H1 (cell line): ENCODE data around the gene TESMIN. TPM values are rescaled to one million over a fixed set of nuclear protein-coding genes. Genes with fewer than 3 reads are reported as not detected.

Experiments
- ATF3 ChIP-seq: IDR thresholded peaks from 2 replicates; pipeline ENCODE4 v1.6.1; 2011; ENCODE audit warnings: low read depth, mild to moderate bottlenecking, low read length; ENCODE audit not compliant: insufficient read depth
- CBX5 ChIP-seq: fragments of 300-800, 300-1000 bp; sonication (generic); IDR thresholded peaks from 2 replicates; pipeline ENCODE4 v1.7.1; 2016; ENCODE audit warnings: antibody characterized with exemption, low read length, low read depth
- CHD2 ChIP-seq: IDR thresholded peaks from 2 replicates; pipeline ENCODE4 v1.6.1; 2012; ENCODE audit warnings: low read length, improper control_type of control experiment
- CHD7 ChIP-seq: fragments of 300-600 bp; sonication (generic); IDR thresholded peaks from 2 replicates; pipeline ENCODE4 v1.7.1; 2012; ENCODE audit warnings: low read length, moderate library complexity, mild to moderate bottlenecking, inconsistent platforms; ENCODE audit not compliant: insufficient replicate concordance
- EZH2 ChIP-seq: fragments of 200-600 bp; sonication (generic); IDR thresholded peaks from 2 replicates; pipeline ENCODE4 v1.7.1; 2012; ENCODE audit warnings: low read depth, mild to moderate bottlenecking, moderate library complexity, low read length, inconsistent platforms; ENCODE audit not compliant: severe bottlenecking
- POU5F1 ChIP-seq: IDR thresholded peaks from 2 replicates; pipeline ENCODE4 v1.6.1; 2011; ENCODE audit warnings: low read depth, mild to moderate bottlenecking, low read length, moderate library complexity
- RFX5 ChIP-seq: IDR thresholded peaks from 2 replicates; pipeline ENCODE4 v1.6.1; 2011; ENCODE audit warnings: low read depth, low read length, improper control_type of control experiment, borderline replicate concordance
- SIN3A ChIP-seq, 2 experiments: IDR thresholded peaks in 1 of 2; conservative IDR thresholded peaks in 1 of 2; 2 replicates each; pipeline ENCODE4 v1.6.1; 2011 to 2012; ENCODE audit warnings: low read length in 2 of 2, improper control_type of control experiment in 1 of 2, low read depth in 1 of 2, mild to moderate bottlenecking in 1 of 2
- TAF1 ChIP-seq: IDR thresholded peaks from 2 replicates; pipeline ENCODE4 v1.6.1; 2011; ENCODE audit warnings: mild to moderate bottlenecking, low read depth, low read length
- TAF7 ChIP-seq: optimal IDR thresholded peaks from 2 replicates; pipeline ENCODE3; 2011; ENCODE audit warnings: low read depth, mild to moderate bottlenecking, inconsistent platforms, low read length, moderate library complexity, borderline replicate concordance
- TBP ChIP-seq: IDR thresholded peaks from 2 replicates; pipeline ENCODE4 v1.6.1; 2011; ENCODE audit warnings: low read depth, low read length, improper control_type of control experiment
- polyA plus RNA-seq, 7 experiments: library from polyadenylated mRNA; depleted of rRNA in 3 of 7; stranded (reverse) in 5 of 7; unstranded in 2 of 7; fragments of >200 nt in 5 of 7; fragments of 200-250 nt in 2 of 7; gene quantifications; 1 replicate in 5 of 7; 2 replicates in 1 of 7; 4 replicates in 1 of 7; pipeline versions ENCODE4 v1.2.1 to v1.2.3, GENCODE V29; 2011 to 2013; ENCODE audit warnings: missing spikeins in 2 of 7, mixed read lengths in 2 of 7
- total RNA-seq: library from RNA; stranded (reverse); fragmentation: NEBNext Ultra II Directional; extraction: Animal tissue kit (Norgen Biotek cat#: 25700); gene quantifications from 2 replicates; pipeline ENCODE4 v1.2.1, GENCODE V29; 2021

Gene TESMIN
- total and polyA plus RNA-seq, 2 of the 8 experiments (the other 6 are each of a cell fraction or from before 2014, with no cell fraction given) = 22.6 to 61.1 TPM

GRCh38 chr11:68687311-68687710 lies 64.0 kb downstream of the TESMIN start (continued):
- no peak for TF ChIP-seq CHD7
- no peak for TF ChIP-seq SIN3A (conservative IDR thresholded peaks at IDR 0.05 in 1 of 2, IDR thresholded peaks at IDR 0.05 in 1 of 2; ENCODE audit: low read depth in 1 of 2, low read length in 2 of 2)
- TF ChIP-seq RFX5 = no peak
- no peak for TF ChIP-seq ATF3
- no peak for TF ChIP-seq POU5F1
- TF ChIP-seq EZH2 = no peak
- no peak for TF ChIP-seq TBP
- TF ChIP-seq TAF1 = no peak
- no peak for TF ChIP-seq CBX5
- TF ChIP-seq TAF7 = no peak
- no peak for TF ChIP-seq CHD2
